ENCODE results near the gene KHDRBS2.

DNA sequence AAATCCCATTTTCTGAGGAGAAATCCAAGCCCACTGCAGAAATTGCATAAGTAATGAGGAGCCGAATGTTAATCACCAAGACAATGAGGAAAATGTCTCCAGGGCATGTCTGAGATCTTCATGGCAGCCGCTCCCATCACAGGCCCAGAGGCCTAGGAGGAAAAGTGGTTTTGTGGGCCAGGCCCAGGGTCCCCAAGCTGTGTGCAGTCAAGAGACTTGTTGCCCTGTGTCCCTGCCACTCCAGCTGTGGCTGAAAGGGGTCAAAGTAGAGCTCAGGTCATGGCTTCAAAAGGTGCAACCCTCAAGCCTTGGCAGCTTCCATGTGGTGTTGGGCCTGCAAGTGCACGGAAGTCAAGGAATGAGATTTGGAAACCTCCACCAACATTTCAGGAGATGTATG is 276.6 kb downstream of the KHDRBS2 start:
- TF ChIP-seq CTCF (conservative IDR thresholded peaks at IDR 0.05) (no peak), EZH2 (IDR thresholded peaks at IDR 0.05; ENCODE audit: low read depth) (no peak)

All from PC-9 (cell line).